B cell (primary cell): ENCODE measurements around the gene NPTXR. TPM values are rescaled to one million over a fixed set of nuclear protein-coding genes. Genes with fewer than 3 reads are reported as not detected.

ENCODE experiments used
- ATAC-seq: fragments of 200-7000 bp; cut with Tn5 transposase; one replicate; pipeline ENCODE4 v1.10.0; 2021; ENCODE audit warnings: low read depth, mild to moderate bottlenecking, moderate number of reproducible peaks, moderate library complexity
- CTCF ChIA-PET: fragments of 350-600 bp; sonication (Branson Sonifier 250); formaldehyde crosslinking; loops from one replicate; lab custom pipeline; 2021; ENCODE audit warnings: antibody characterized with exemption, inconsistent platforms; lab: Charles Lee
- POLR2A ChIA-PET: fragments of 350-600 bp; sonication (Branson Sonifier 250); formaldehyde crosslinking; loops from one replicate; lab custom pipeline; 2021; ENCODE audit warnings: antibody characterized with exemption; lab: Charles Lee
- DNase-seq: peaks from one replicate; pipeline ENCODE4 v3.0.0; 2013
- H2AFZ ChIP-seq: 2 replicates; pipeline ENCODE4 v1.6.1; 2012; ENCODE audit warnings: mild to moderate bottlenecking, low read depth, low read length; ENCODE audit not compliant: insufficient read depth, poor library complexity, severe bottlenecking
- H3K27ac ChIP-seq, 2 donors: 1 replicate in 1 of 2; 2 replicates in 1 of 2; pipeline ENCODE4 v1.5.1; 2012 to 2013; ENCODE audit warnings: low read length in 2 of 2, mild to moderate bottlenecking in 2 of 2, moderate library complexity in 1 of 2
- H3K27me3 ChIP-seq, 4 experiments: fragments of 200-600 bp in 1 of 4; sonication (generic) in 1 of 4; replicated peaks in 1 of 4; 1 replicate in 2 of 4; 2 replicates in 2 of 4; pipeline versions ENCODE4 v1.6.1 to v1.7.0; 2013 to 2016; ENCODE audit warnings: low read length in 3 of 4, mild to moderate bottlenecking in 2 of 4, mixed read lengths in 1 of 4, moderate library complexity in 1 of 4; ENCODE audit not compliant: insufficient read depth in 4 of 4, control insufficient read depth in 3 of 4; ENCODE audit errors: control extremely low read depth in 1 of 4
- H3K36me3 ChIP-seq, 2 experiments: replicated peaks in 1 of 2; 1 replicate in 1 of 2; 2 replicates in 1 of 2; pipeline versions ENCODE4 v1.6.1 to v1.7.1; 2013; ENCODE audit warnings: low read length in 1 of 2; ENCODE audit not compliant: insufficient read depth in 2 of 2, control insufficient read depth in 1 of 2; ENCODE audit errors: control extremely low read depth in 1 of 2, extremely low read depth in 1 of 2
- H3K4me1 ChIP-seq, 2 donors: fragments of 200-600 bp in 1 of 2; sonication (generic) in 1 of 2; 1 replicate in 1 of 2; 2 replicates in 1 of 2; pipeline versions ENCODE4 v1.5.1 to v1.6.1; 2013 to 2017; ENCODE audit warnings: low read length in 2 of 2; ENCODE audit not compliant: control insufficient read depth in 2 of 2, insufficient read depth in 2 of 2
- H3K4me2 ChIP-seq: replicated peaks from 2 replicates; pipeline ENCODE3; 2012; ENCODE audit warnings: mild to moderate bottlenecking, low read depth, low read length; ENCODE audit not compliant: poor library complexity, severe bottlenecking
- H3K4me3 ChIP-seq, 5 experiments: fragments of 200-600 bp in 1 of 5; sonication (generic) in 1 of 5; 1 replicate in 3 of 5; 2 replicates in 2 of 5; pipeline versions ENCODE4 v1.5.1 to v1.7.0; 2011 to 2016; ENCODE audit warnings: low read length in 4 of 5, mild to moderate bottlenecking in 4 of 5, low read depth in 2 of 5, control low read depth in 1 of 5, moderate library complexity in 1 of 5; ENCODE audit not compliant: insufficient read depth in 1 of 5; ENCODE audit errors: control extremely low read depth in 1 of 5, extremely low read depth in 1 of 5
- H3K79me2 ChIP-seq: fragments of 200-600 bp; sonication (generic); one replicate; pipeline ENCODE4 v1.6.0; 2016; ENCODE audit warnings: low read length; ENCODE audit not compliant: control insufficient read depth, insufficient read depth
- H3K9ac ChIP-seq: fragments of 200-600 bp; sonication (generic); 2 replicates; pipeline ENCODE4 v1.6.1; 2017; ENCODE audit warnings: mild to moderate bottlenecking, low read length, moderate library complexity
- H3K9me3 ChIP-seq, 3 donors: one replicate each; pipeline versions ENCODE4 v1.6.1 to v1.7.1; 2013; ENCODE audit warnings: low read length in 2 of 3; ENCODE audit not compliant: control insufficient read depth in 2 of 3, insufficient read depth in 1 of 3; ENCODE audit errors: control extremely low read depth in 1 of 3
- H4K20me1 ChIP-seq: 2 replicates; pipeline ENCODE4 v1.6.0; 2012; ENCODE audit warnings: mild to moderate bottlenecking, low read length; ENCODE audit not compliant: insufficient read depth, control insufficient read depth, poor library complexity, severe bottlenecking
- H3K27ac Mint-ChIP-seq: one replicate; pipeline ENCODE4 v1.8.0; 2021; ENCODE audit warnings: mixed read lengths
- H3K27me3 Mint-ChIP-seq: one replicate; pipeline ENCODE4 v1.8.0; 2021; ENCODE audit warnings: mixed read lengths
- H3K4me1 Mint-ChIP-seq: one replicate; pipeline ENCODE4 v1.8.0; 2021; ENCODE audit warnings: mixed read lengths
- H3K4me3 Mint-ChIP-seq: one replicate; pipeline ENCODE4 v1.8.0; 2021; ENCODE audit warnings: mixed read lengths
- H3K9me3 Mint-ChIP-seq: one replicate; pipeline ENCODE4 v1.8.0; 2022; ENCODE audit warnings: mixed read lengths; ENCODE audit not compliant: insufficient read depth
- EZH2 ChIP-seq: IDR thresholded peaks from 2 replicates; pipeline ENCODE4 v1.6.1; 2012; ENCODE audit warnings: borderline replicate concordance, low read depth, mild to moderate bottlenecking, moderate library complexity, low read length; ENCODE audit not compliant: insufficient read depth, poor library complexity, severe bottlenecking
- WGBS: methylation state at CpG from one replicate; pipeline ENCODE4 v1.1.5; 2013; ENCODE audit warnings: missing lambda C conversion rate; ENCODE audit not compliant: insufficient coverage; 5-methylcytosine and 5-hydroxymethylcytosine counted together
- intact Hi-C: fragments of 100-400 bp; cut with micrococcal nuclease; formaldehyde crosslinking; loops from one replicate; pipeline ENCODE4 v1.10.0; 2022
- polyA plus RNA-seq: library from polyadenylated mRNA; depleted of rRNA; stranded (reverse); fragments of >200 nt; gene quantifications from 2 replicates; pipeline ENCODE4 v1.2.3, GENCODE V29; 2012
- total RNA-seq, 2 donors: library from RNA; stranded (reverse); fragments of 120-200 nt in 1 of 2; gene quantifications; 1 replicate in 1 of 2; 2 replicates in 1 of 2; pipeline versions ENCODE4 v1.2.3 to v1.2.4, GENCODE V29; 2013 to 2022
- TF ChIP-seq, protein P1 (sequence below): fragments of 200-600 bp; IDR thresholded peaks from one replicate; pipeline ENCODE4 v1.8.0; 2022; ENCODE audit warnings: antibody characterized with exemption, mild to moderate bottlenecking

NPTXR gene
- total and polyA plus RNA-seq, 2 donors (not counting 1 experiment from before 2014, with no cell fraction given), result 0.16 to 0.71 TPM

DNA sequence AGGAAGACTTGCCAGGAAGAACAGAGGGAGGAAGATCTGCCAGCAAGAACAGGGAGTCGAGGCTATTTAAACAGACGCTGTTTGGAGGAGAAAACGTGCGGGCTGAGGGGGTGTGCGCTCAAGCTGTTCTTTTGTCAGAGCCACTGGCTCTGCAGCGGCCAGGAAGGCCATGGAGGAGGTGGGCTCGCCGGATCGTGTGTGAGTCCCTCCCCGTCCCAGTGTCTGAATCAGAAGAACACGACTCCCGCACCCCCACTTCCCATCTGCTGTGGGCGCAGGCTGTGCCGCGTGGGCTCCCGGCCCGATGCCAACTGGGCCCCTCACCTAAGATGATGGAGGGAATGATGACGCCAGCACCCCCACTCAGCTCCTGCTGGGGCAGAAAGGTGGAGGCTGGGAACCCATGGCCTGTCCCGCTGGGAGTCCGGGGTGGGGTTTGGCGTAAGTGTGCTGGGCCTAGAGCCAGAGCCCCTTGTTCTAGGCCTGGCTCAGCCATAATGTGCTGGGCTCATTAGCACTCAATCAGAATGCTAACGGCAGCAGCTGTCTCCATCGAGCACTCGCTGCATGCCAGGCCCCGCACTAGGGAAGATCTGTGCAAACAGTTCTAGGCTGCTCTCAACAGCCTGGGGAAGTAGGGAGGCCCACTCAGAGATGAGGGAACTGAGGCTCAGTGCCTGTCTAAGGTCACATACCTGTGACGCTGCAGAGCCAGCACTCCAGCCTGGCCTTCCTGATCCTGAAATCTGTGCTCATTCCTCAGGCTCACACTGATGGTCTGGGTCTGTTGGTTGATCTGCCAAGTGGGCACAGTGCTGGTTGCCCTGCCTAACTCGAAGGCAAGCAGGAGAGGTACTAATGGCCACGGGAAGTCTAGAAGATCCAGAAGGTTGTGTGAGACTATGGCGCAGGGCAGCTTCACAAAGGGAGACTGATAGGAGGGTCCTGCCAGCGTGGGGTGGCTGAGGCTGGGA is 11.5 kb downstream of the NPTXR start:
- no peak overlapping the region for H3K4me3 ChIP-seq
- H3K4me1 Mint-ChIP-seq, result no peaks in the 10 kb centered on the region
- H3K9ac ChIP-seq, result no peak overlapping the region
- H4K20me1 ChIP-seq, result no peaks in the 10 kb centered on the region
- no peak overlapping the region for H3K4me3 Mint-ChIP-seq
- no peak overlapping the region for H2AFZ ChIP-seq
- peaks cover 28% of the 10 kb centered on the region for H3K27me3 Mint-ChIP-seq
- peaks cover 0 to 8% (median 0%) of the 10 kb centered on the region in 4 experiments for H3K27me3 ChIP-seq
- no peaks in the 10 kb centered on the region for H3K9me3 Mint-ChIP-seq
- H3K9me3 ChIP-seq, result peaks cover 0 to 11% (median 0%) of the 10 kb centered on the region in 3 donors
- no peak overlapping the region for H3K27ac ChIP-seq
- no peaks in the 10 kb centered on the region for H3K4me1 ChIP-seq
- no peak overlapping the region for H3K4me2 ChIP-seq
- intact Hi-C loops, result no loop called here
- WGBS, result 95% methylated on average over 29 of the region's 30 CpGs
- no peaks in the 10 kb centered on the region for H3K79me2 ChIP-seq
- no peak for DNase-seq
- ChIA-PET CTCF (no interaction called here), POLR2A (no interaction called here)
- ATAC-seq, result no peak
- TF ChIP-seq EZH2, result no peak
- TF ChIP-seq, protein P1, sequence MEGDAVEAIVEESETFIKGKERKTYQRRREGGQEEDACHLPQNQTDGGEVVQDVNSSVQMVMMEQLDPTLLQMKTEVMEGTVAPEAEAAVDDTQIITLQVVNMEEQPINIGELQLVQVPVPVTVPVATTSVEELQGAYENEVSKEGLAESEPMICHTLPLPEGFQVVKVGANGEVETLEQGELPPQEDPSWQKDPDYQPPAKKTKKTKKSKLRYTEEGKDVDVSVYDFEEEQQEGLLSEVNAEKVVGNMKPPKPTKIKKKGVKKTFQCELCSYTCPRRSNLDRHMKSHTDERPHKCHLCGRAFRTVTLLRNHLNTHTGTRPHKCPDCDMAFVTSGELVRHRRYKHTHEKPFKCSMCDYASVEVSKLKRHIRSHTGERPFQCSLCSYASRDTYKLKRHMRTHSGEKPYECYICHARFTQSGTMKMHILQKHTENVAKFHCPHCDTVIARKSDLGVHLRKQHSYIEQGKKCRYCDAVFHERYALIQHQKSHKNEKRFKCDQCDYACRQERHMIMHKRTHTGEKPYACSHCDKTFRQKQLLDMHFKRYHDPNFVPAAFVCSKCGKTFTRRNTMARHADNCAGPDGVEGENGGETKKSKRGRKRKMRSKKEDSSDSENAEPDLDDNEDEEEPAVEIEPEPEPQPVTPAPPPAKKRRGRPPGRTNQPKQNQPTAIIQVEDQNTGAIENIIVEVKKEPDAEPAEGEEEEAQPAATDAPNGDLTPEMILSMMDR, result no peak
- H3K27ac Mint-ChIP-seq, result no peak overlapping the region
- H3K36me3 ChIP-seq, result no peaks in the 10 kb centered on the region
